ENCODE data around the gene TIMP2. TPM values are rescaled to one million over a fixed set of nuclear protein-coding genes. Genes with fewer than 3 reads are reported as not detected.

Gene TIMP2
- polyA plus RNA-seq, 2 of the 4 experiments (the other 2 are of a cell fraction), result 68.1 to 166 TPM

DNA sequence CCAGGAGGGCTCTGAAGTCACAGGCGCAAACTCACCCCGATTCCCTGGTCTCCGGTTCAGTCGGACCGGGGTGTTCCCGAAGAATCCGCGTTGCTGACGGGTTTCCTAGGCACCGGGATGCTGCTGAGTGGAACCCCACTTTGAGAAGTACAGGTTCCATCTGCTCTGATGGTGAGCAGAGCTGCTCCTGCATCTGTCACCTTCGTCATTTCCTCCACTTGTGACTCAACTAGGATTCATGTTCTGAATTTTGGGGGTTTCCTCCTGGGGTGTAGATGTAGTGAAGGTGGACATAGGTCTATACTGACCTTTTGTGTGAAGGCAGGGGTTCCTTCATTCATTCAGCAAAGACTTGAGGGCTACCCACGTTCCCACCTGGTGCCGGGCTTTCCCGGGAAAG, 29.5 kb upstream of the TIMP2 start:
- Histone ChIP-seq H3K4me1 (peaks cover 25% of the 10 kb centered on the region), H3K4me3 (no peak overlapping the region), H3K9me3 (peaks cover 24% of the 10 kb centered on the region), H3K4me2 (no peak overlapping the region), H3K27ac (peak overlapping the region in 1 of 2 experiments; percentile 8; a peak in 1 of 6 replicates)
- no peak for ATAC-seq
- 87% methylated on average over 14 of the region's 14 CpGs for WGBS (ENCODE audit: missing lambda C conversion rate)
- FAIRE-seq, result no peak
- no peak for DNase-seq (ENCODE audit: low read depth in 1 of 2, low spot score in 1 of 2)
- TF ChIP-seq CBX8 (IDR thresholded peaks at IDR 0.05) (no peak), CTCF (IDR thresholded peaks at IDR 0.05) (no peak), BCL3 (IDR thresholded peaks at IDR 0.05) (no peak), CEBPB (IDR thresholded peaks at IDR 0.05) (no peak), PHF8 (IDR thresholded peaks at IDR 0.05; ENCODE audit: borderline replicate concordance, low read depth) (no peak), HDAC2 (IDR thresholded peaks at IDR 0.05) (no peak), SREBF2 (IDR thresholded peaks at IDR 0.05) (no peak), HEYL (CRISPR knock-in tag; IDR thresholded peaks at IDR 0.05) (no peak), NPAS2 (CRISPR knock-in tag; IDR thresholded peaks at IDR 0.05; ENCODE audit: borderline replicate concordance) (no peak), EP300 (IDR thresholded peaks at IDR 0.05) (no peak), FOSB (CRISPR knock-in tag; IDR thresholded peaks at IDR 0.05) (no peak), FOXS1 (CRISPR knock-in tag; IDR thresholded peaks at IDR 0.05) (no peak), RAD21 (conservative IDR thresholded peaks at IDR 0.05 in 1 of 2, IDR thresholded peaks at IDR 0.05 in 1 of 2) (no peak), RNF2 (IDR thresholded peaks at IDR 0.05; ENCODE audit: borderline replicate concordance, low read depth) (no peak), CHD4 (IDR thresholded peaks at IDR 0.05; ENCODE audit: borderline replicate concordance) (no peak), CHD2 (IDR thresholded peaks at IDR 0.05; ENCODE audit: low read length, partially characterized antibody) (no peak), CBX2 (IDR thresholded peaks at IDR 0.05; ENCODE audit: borderline replicate concordance, low read depth) (no peak), ZNF302 (CRISPR knock-in tag; IDR thresholded peaks at IDR 0.05) (no peak), E2F6 (IDR thresholded peaks at IDR 0.05; ENCODE audit: borderline replicate concordance, low read depth) (no peak)
- TF ChIP-seq, protein P1, sequence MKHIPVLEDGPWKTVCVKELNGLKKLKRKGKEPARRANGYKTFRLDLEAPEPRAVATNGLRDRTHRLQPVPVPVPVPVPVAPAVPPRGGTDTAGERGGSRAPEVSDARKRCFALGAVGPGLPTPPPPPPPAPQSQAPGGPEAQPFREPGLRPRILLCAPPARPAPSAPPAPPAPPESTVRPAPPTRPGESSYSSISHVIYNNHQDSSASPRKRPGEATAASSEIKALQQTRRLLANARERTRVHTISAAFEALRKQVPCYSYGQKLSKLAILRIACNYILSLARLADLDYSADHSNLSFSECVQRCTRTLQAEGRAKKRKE (CRISPR knock-in tag; IDR thresholded peaks at IDR 0.05; ENCODE audit: low read depth), result no peak
- CTCF ChIA-PET, result interaction anchor here (1.3 to 5.7 kb wide), 7 partner anchors 12 to 91 kb away, joined by 3 to 62 read pairs (median 10); no protein-coding TSS in a partner anchor
- POLR2A ChIA-PET, result no interaction called here

- Histone ChIP-seq H3K4me1 (peaks cover 21% of the 10 kb centered on the region), H3K9me3 (peaks cover 30% of the 10 kb centered on the region), H3K27ac (peak overlapping the region in 1 of 2 experiments; percentile 4; a peak in 1 of 6 replicates), H3K4me2 (no peak overlapping the region), H3K4me3 (no peak overlapping the region)
- WGBS (ENCODE audit: missing lambda C conversion rate), result 82% methylated on average over 29 of the region's 29 CpGs
- ATAC-seq, result no peak
- ChIA-PET CTCF (interaction anchor here (1.0 to 5.7 kb wide), 10 partner anchors 9 to 92 kb away, joined by 3 to 62 read pairs (median 5); no protein-coding TSS in a partner anchor), POLR2A (no interaction called here)
- DNase-seq (ENCODE audit: low read depth in 1 of 2, low spot score in 1 of 2), result no peak
- FAIRE-seq, result no peak
- TF ChIP-seq JUNB (IDR thresholded peaks at IDR 0.05), result no peak
- peak; percentile 6 for TF ChIP-seq ZFP36 (IDR thresholded peaks at IDR 0.05; ENCODE audit: borderline replicate concordance, partially characterized antibody)
These were observed 28.5 kb upstream of the TIMP2 start for GRCh38 chr17:78953356-78954350.
